MM.1S (cell line): Measurements from ENCODE around the gene NCAN.

Source experiments
- DNase-seq: peaks from one replicate; pipeline ENCODE4 v3.0.0-alpha.2; 2015
- H2AFZ ChIP-seq: fragments of 300-600 bp; sonication (generic); 2 replicates; pipeline ENCODE4 v1.6.0; 2016; ENCODE audit warnings: antibody characterized with exemption, low read length
- H3F3A ChIP-seq: fragments of 300-600 bp; sonication (generic); 2 replicates; pipeline ENCODE4 v1.6.1; 2016; ENCODE audit warnings: mild to moderate bottlenecking, antibody characterized with exemption, low read length, moderate library complexity, mixed read lengths; ENCODE audit not compliant: insufficient read depth
- H3K27ac ChIP-seq: fragments of 300-600 bp; sonication (generic); 2 replicates; pipeline ENCODE4 v1.5.1; 2016; ENCODE audit warnings: mild to moderate bottlenecking, low read length
- H3K27me3 ChIP-seq: fragments of 300-600 bp; sonication (generic); replicated peaks from 2 replicates; pipeline ENCODE4 v1.6.0; 2016; ENCODE audit warnings: low read length; ENCODE audit not compliant: insufficient read depth
- H3K36me3 ChIP-seq: fragments of 300-600 bp; sonication (generic); replicated peaks from 2 replicates; pipeline ENCODE4 v1.6.1; 2016; ENCODE audit warnings: mild to moderate bottlenecking, low read length, mixed read lengths; ENCODE audit not compliant: insufficient read depth
- H3K4me1 ChIP-seq: fragments of 300-600 bp; sonication (generic); 2 replicates; pipeline ENCODE4 v1.6.1; 2016; ENCODE audit warnings: low read length, mixed read lengths
- H3K4me2 ChIP-seq: fragments of 300-600 bp; sonication (generic); 2 replicates; pipeline ENCODE4 v1.6.0; 2016; ENCODE audit warnings: low read depth, low read length
- H3K4me3 ChIP-seq: fragments of 300-600 bp; sonication (generic); 2 replicates; pipeline ENCODE4 v1.5.1; 2016; ENCODE audit warnings: low read length, mixed read lengths
- H3K79me2 ChIP-seq: fragments of 300-600 bp; sonication (generic); 2 replicates; pipeline ENCODE4 v1.6.1; 2016; ENCODE audit warnings: mixed run types, low read length, mixed read lengths
- H3K9ac ChIP-seq: fragments of 300-600 bp; sonication (generic); 2 replicates; pipeline ENCODE4 v1.6.1; 2016; ENCODE audit warnings: low read length, mixed read lengths
- H3K9me2 ChIP-seq: fragments of 300-600 bp; sonication (generic); replicated peaks from 2 replicates; pipeline ENCODE4 v1.6.1; 2016; ENCODE audit warnings: mild to moderate bottlenecking, low read length, mixed read lengths; ENCODE audit not compliant: insufficient read depth
- H3K9me3 ChIP-seq: fragments of 300-600 bp; sonication (generic); replicated peaks from 2 replicates; pipeline ENCODE4 v1.6.1; 2016; ENCODE audit warnings: mild to moderate bottlenecking, low read length, mixed read lengths; ENCODE audit not compliant: insufficient read depth
- H4K20me1 ChIP-seq: fragments of 300-600 bp; sonication (generic); 2 replicates; pipeline ENCODE4 v1.6.1; 2016; ENCODE audit warnings: mild to moderate bottlenecking, low read length, moderate library complexity, mixed read lengths; ENCODE audit not compliant: insufficient read depth
- CTCF ChIP-seq: fragments of 300-600 bp; sonication (generic); IDR thresholded peaks from 2 replicates; pipeline ENCODE4 v1.5.1; 2016; ENCODE audit warnings: antibody characterized with exemption, low read length, mixed read lengths
- EZH2 ChIP-seq: fragments of 300-600 bp; sonication (generic); optimal IDR thresholded peaks from 2 replicates; pipeline ENCODE3; 2017; ENCODE audit warnings: low read depth, mild to moderate bottlenecking, antibody characterized with exemption, low read length, mixed read lengths
- EZH2phosphoT487 ChIP-seq: fragments of 300-600 bp; sonication (generic); IDR thresholded peaks from 2 replicates; pipeline ENCODE4 v1.6.1; 2018; ENCODE audit warnings: antibody characterized with exemption, low read length

NCAN gene

GRCh38 chr19:19232261-19232721, 20.5 kb downstream of the NCAN start:
- Histone ChIP-seq H3K9me2 (no peaks in the 10 kb centered on the region), H3F3A (no peaks in the 10 kb centered on the region), H3K4me1 (no peaks in the 10 kb centered on the region), H3K9me3 (no peaks in the 10 kb centered on the region), H3K27ac (no peak overlapping the region), H3K4me2 (no peak overlapping the region), H3K79me2 (no peaks in the 10 kb centered on the region), H3K36me3 (no peaks in the 10 kb centered on the region), H3K9ac (no peak overlapping the region), H2AFZ (no peak overlapping the region), H3K4me3 (no peak overlapping the region), H4K20me1 (no peaks in the 10 kb centered on the region), H3K27me3 (peaks cover 71% of the 10 kb centered on the region)
- TF ChIP-seq CTCF, result no peak
- TF ChIP-seq EZH2phosphoT487, result no peak
- no peak for DNase-seq

GRCh38 chr19:19234220-19234816, 22.6 kb downstream of the NCAN start:
- Histone ChIP-seq H3K4me2 (no peak overlapping the region), H3K4me1 (no peaks in the 10 kb centered on the region), H3K9me2 (no peaks in the 10 kb centered on the region), H3K4me3 (no peak overlapping the region), H3K27ac (no peak overlapping the region), H3K9me3 (no peaks in the 10 kb centered on the region), H3F3A (no peaks in the 10 kb centered on the region), H3K9ac (no peak overlapping the region), H3K36me3 (no peaks in the 10 kb centered on the region), H4K20me1 (no peaks in the 10 kb centered on the region), H3K79me2 (no peaks in the 10 kb centered on the region), H3K27me3 (peaks cover 62% of the 10 kb centered on the region), H2AFZ (no peak overlapping the region)
- no peak for DNase-seq
- TF ChIP-seq EZH2, result no peak
- TF ChIP-seq EZH2phosphoT487, result no peak
- no peak for TF ChIP-seq CTCF

GRCh38 chr19:19236173-19236572, 24.4 kb downstream of the NCAN start:
- Histone ChIP-seq H3K9me3 (no peaks in the 10 kb centered on the region), H3K9me2 (no peaks in the 10 kb centered on the region), H3K27ac (no peak overlapping the region), H3K4me1 (no peaks in the 10 kb centered on the region), H3K79me2 (no peaks in the 10 kb centered on the region), H3K4me2 (no peak overlapping the region), H3F3A (no peaks in the 10 kb centered on the region), H3K27me3 (peaks cover 55% of the 10 kb centered on the region), H3K9ac (no peak overlapping the region), H3K36me3 (no peaks in the 10 kb centered on the region), H2AFZ (no peak overlapping the region), H3K4me3 (no peak overlapping the region), H4K20me1 (no peaks in the 10 kb centered on the region)
- no peak for TF ChIP-seq EZH2phosphoT487
- TF ChIP-seq EZH2, result no peak
- TF ChIP-seq CTCF, result no peak
- DNase-seq, result no peak
